SH-SY5Y (cell line): ENCODE data around the gene C13orf46.

Experiments used
- GATA2 ChIP-seq: IDR thresholded peaks from 2 replicates; pipeline ENCODE4 v1.6.1; 2011; ENCODE audit warnings: mild to moderate bottlenecking, low read depth, low read length
- GATA3 ChIP-seq: IDR thresholded peaks from 2 replicates; pipeline ENCODE4 v1.6.1; 2011; ENCODE audit warnings: low read depth, mild to moderate bottlenecking, low read length, moderate library complexity

C13orf46 gene

GRCh38 chr13:113972451-113973217 is 1.2 kb downstream of the C13orf46 start:
- TF ChIP-seq GATA2 (no peak), GATA3 (no peak)

- TF ChIP-seq GATA2 (no peak), GATA3 (no peak)
These were observed 2.2 kb downstream of the C13orf46 start for GRCh38 chr13:113971471-113972231.

- TF ChIP-seq GATA2 (no peak), GATA3 (no peak)
These were observed 2.9 kb downstream of the C13orf46 start for GRCh38 chr13:113970810-113971470.

- no peak for TF ChIP-seq GATA2
- no peak for TF ChIP-seq GATA3
These were observed 3.8 kb downstream of the C13orf46 start for GRCh38 chr13:113969973-113970611.

- no peak for TF ChIP-seq GATA3
- TF ChIP-seq GATA2, result no peak
These were observed 4.4 kb downstream of the C13orf46 start for GRCh38 chr13:113969311-113969972.

GRCh38 chr13:113968463-113969310 is 5.2 kb downstream of the C13orf46 start:
- TF ChIP-seq GATA3, result no peak
- TF ChIP-seq GATA2, result no peak

GRCh38 chr13:113967729-113968462 is 6.0 kb downstream of the C13orf46 start:
- TF ChIP-seq GATA3 (no peak), GATA2 (no peak)

- TF ChIP-seq GATA2 (no peak), GATA3 (no peak)
These were observed 6.6 kb downstream of the C13orf46 start for GRCh38 chr13:113967206-113967720.

- TF ChIP-seq GATA2, result no peak
- no peak for TF ChIP-seq GATA3
These were observed 7.7 kb downstream of the C13orf46 start for GRCh38 chr13:113965968-113966884.

- TF ChIP-seq GATA3, result no peak
- no peak for TF ChIP-seq GATA2
These were observed 8.4 kb downstream of the C13orf46 start for GRCh38 chr13:113965383-113965874.
